Parathyroid adenoma (tissue), 2 donors: ENCODE measurements around the gene LSAMP.

ENCODE experiments used
- H2AFZ ChIP-seq: fragments of 300-600 bp; sonication (generic); one replicate; pipeline ENCODE4 v1.7.0; 2017; ENCODE audit warnings: antibody characterized with exemption, mild to moderate bottlenecking
- H3K27ac ChIP-seq: fragments of 300-600 bp; sonication (generic); one replicate; pipeline ENCODE4 v1.7.0; 2017
- H3K27me3 ChIP-seq: fragments of 300-600 bp; sonication (generic); one replicate; pipeline ENCODE4 v1.7.0; 2017; ENCODE audit warnings: low read length; ENCODE audit not compliant: control insufficient read depth, insufficient read depth
- H3K36me3 ChIP-seq: fragments of 300-600 bp; sonication (generic); one replicate; pipeline ENCODE4 v1.7.0; 2017; ENCODE audit warnings: low read length; ENCODE audit not compliant: control insufficient read depth, insufficient read depth
- H3K4me1 ChIP-seq: fragments of 300-600 bp; sonication (generic); one replicate; pipeline ENCODE4 v1.7.0; 2017; ENCODE audit warnings: control low read depth
- H3K4me2 ChIP-seq: fragments of 300-600 bp; sonication (generic); one replicate; pipeline ENCODE4 v1.7.0; 2017; ENCODE audit warnings: low read length
- H3K4me3 ChIP-seq: fragments of 300-600 bp; sonication (generic); one replicate; pipeline ENCODE4 v1.7.0; 2017; ENCODE audit warnings: low read depth, low read length
- H3K79me2 ChIP-seq: fragments of 300-600 bp; sonication (generic); one replicate; pipeline ENCODE4 v1.7.0; 2017; ENCODE audit warnings: control low read depth
- H3K9ac ChIP-seq: fragments of 300-600 bp; sonication (generic); one replicate; pipeline ENCODE4 v1.7.0; 2017; ENCODE audit warnings: mild to moderate bottlenecking
- H3K9me3 ChIP-seq: fragments of 300-600 bp; sonication (generic); one replicate; pipeline ENCODE4 v1.7.0; 2017; ENCODE audit warnings: low read length; ENCODE audit not compliant: control insufficient read depth
- CTCF ChIP-seq: fragments of 300-600 bp; sonication (generic); IDR thresholded peaks from one replicate; pipeline ENCODE4 v1.7.0; 2017; ENCODE audit warnings: antibody characterized with exemption, mild to moderate bottlenecking
- donor health status: primary hyperparathyroidism.

Gene LSAMP

GRCh38 chr3:115931581-115931980 is 513.7 kb downstream of the LSAMP start:
- Histone ChIP-seq H3K27ac (no peak overlapping the region), H3K4me3 (no peak overlapping the region), H3K4me1 (no peaks in the 10 kb centered on the region), H3K9ac (no peak overlapping the region), H2AFZ (no peak overlapping the region), H3K9me3 (no peaks in the 10 kb centered on the region), H3K27me3 (no peaks in the 10 kb centered on the region), H3K4me2 (no peak overlapping the region), H3K79me2 (no peaks in the 10 kb centered on the region), H3K36me3 (no peaks in the 10 kb centered on the region)
- no peak for TF ChIP-seq CTCF

GRCh38 chr3:115930922-115931321 is 514.4 kb downstream of the LSAMP start:
- Histone ChIP-seq H3K4me1 (no peaks in the 10 kb centered on the region), H2AFZ (no peak overlapping the region), H3K27ac (no peak overlapping the region), H3K27me3 (no peaks in the 10 kb centered on the region), H3K9me3 (no peaks in the 10 kb centered on the region), H3K36me3 (no peaks in the 10 kb centered on the region), H3K9ac (no peak overlapping the region), H3K4me3 (no peak overlapping the region), H3K79me2 (no peaks in the 10 kb centered on the region), H3K4me2 (no peak overlapping the region)
- TF ChIP-seq CTCF, result no peak

GRCh38 chr3:115930168-115930567 is 515.1 kb downstream of the LSAMP start:
- Histone ChIP-seq H3K4me3 (no peak overlapping the region), H3K27ac (no peak overlapping the region), H3K9ac (no peak overlapping the region), H3K4me2 (no peak overlapping the region), H3K36me3 (no peaks in the 10 kb centered on the region), H3K9me3 (no peaks in the 10 kb centered on the region), H3K27me3 (no peaks in the 10 kb centered on the region), H3K4me1 (no peaks in the 10 kb centered on the region), H3K79me2 (no peaks in the 10 kb centered on the region), H2AFZ (no peak overlapping the region)
- no peak for TF ChIP-seq CTCF

GRCh38 chr3:115928376-115928775 is 516.9 kb downstream of the LSAMP start:
- H3K9ac ChIP-seq, result no peak overlapping the region
- no peaks in the 10 kb centered on the region for H3K36me3 ChIP-seq
- H3K4me3 ChIP-seq, result no peak overlapping the region
- H3K4me2 ChIP-seq, result no peak overlapping the region
- H3K79me2 ChIP-seq, result no peaks in the 10 kb centered on the region
- no peak overlapping the region for H3K27ac ChIP-seq
- no peak overlapping the region for H2AFZ ChIP-seq
- no peaks in the 10 kb centered on the region for H3K9me3 ChIP-seq
- H3K27me3 ChIP-seq, result no peaks in the 10 kb centered on the region
- no peak for TF ChIP-seq CTCF
- no peaks in the 10 kb centered on the region for H3K4me1 ChIP-seq

GRCh38 chr3:115927197-115927596 is 518.1 kb downstream of the LSAMP start:
- Histone ChIP-seq H2AFZ (no peak overlapping the region), H3K4me3 (no peak overlapping the region), H3K27me3 (no peaks in the 10 kb centered on the region), H3K79me2 (no peaks in the 10 kb centered on the region), H3K4me2 (no peak overlapping the region), H3K27ac (no peak overlapping the region), H3K4me1 (no peaks in the 10 kb centered on the region), H3K9me3 (no peaks in the 10 kb centered on the region), H3K36me3 (no peaks in the 10 kb centered on the region), H3K9ac (no peak overlapping the region)
- TF ChIP-seq CTCF, result no peak
